Esophagus muscularis mucosa (tissue), 3 donors: ENCODE data around the gene ARAP1.

Source experiments
- POLR2A ChIP-seq: fragments of 450-650 bp; IDR thresholded peaks from one replicate; pipeline ENCODE4 v1.6.1; 2017; ENCODE audit warnings: antibody characterized with exemption, moderate library complexity, mild to moderate bottlenecking, low read depth
- POLR2AphosphoS5 ChIP-seq, 2 donors: sonication (generic); formaldehyde crosslinking; IDR thresholded peaks; one replicate each; pipeline ENCODE4 v1.6.1; 2017; ENCODE audit warnings: antibody characterized with exemption in 2 of 2
- TF ChIP-seq, protein P1 (sequence below), 3 experiments: fragments of 200-600 bp in 2 of 3; fragments of 450-650 bp in 1 of 3; sonication (generic) in 2 of 3; IDR thresholded peaks; one replicate each; pipeline ENCODE4 v1.5.1; 2017 to 2019; ENCODE audit warnings: antibody characterized with exemption in 3 of 3, mild to moderate bottlenecking in 2 of 3, moderate library complexity in 1 of 3

- peak in 1 of 2 donors; percentile 52 for TF ChIP-seq POLR2AphosphoS5 (IDR thresholded peaks at IDR 0.05)
- TF ChIP-seq, protein P1, sequence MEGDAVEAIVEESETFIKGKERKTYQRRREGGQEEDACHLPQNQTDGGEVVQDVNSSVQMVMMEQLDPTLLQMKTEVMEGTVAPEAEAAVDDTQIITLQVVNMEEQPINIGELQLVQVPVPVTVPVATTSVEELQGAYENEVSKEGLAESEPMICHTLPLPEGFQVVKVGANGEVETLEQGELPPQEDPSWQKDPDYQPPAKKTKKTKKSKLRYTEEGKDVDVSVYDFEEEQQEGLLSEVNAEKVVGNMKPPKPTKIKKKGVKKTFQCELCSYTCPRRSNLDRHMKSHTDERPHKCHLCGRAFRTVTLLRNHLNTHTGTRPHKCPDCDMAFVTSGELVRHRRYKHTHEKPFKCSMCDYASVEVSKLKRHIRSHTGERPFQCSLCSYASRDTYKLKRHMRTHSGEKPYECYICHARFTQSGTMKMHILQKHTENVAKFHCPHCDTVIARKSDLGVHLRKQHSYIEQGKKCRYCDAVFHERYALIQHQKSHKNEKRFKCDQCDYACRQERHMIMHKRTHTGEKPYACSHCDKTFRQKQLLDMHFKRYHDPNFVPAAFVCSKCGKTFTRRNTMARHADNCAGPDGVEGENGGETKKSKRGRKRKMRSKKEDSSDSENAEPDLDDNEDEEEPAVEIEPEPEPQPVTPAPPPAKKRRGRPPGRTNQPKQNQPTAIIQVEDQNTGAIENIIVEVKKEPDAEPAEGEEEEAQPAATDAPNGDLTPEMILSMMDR (IDR thresholded peaks at IDR 0.05): no peak
- TF ChIP-seq POLR2A: no peak
Measured at GRCh38 chr11:72773291-72773690, 21.1 kb upstream of the ARAP1 start.
